Activated T-helper 17 cell treated with anti-CD3 and anti-CD28 coated beads, Interleukin-2, amount 50 U/mL, for 72 hours (primary cell): ENCODE measurements around the gene RXFP2. TPM values are rescaled to one million over a fixed set of nuclear protein-coding genes. Genes with fewer than 3 reads are reported as not detected.

ENCODE experiments used
- ATAC-seq: fragments of 150-1000 bp; cut with Tn5 transposase; replicated peaks from 2 replicates; pipeline ENCODE4 v1.10.0; 2021; ENCODE audit warnings: mild to moderate bottlenecking, moderate library complexity
- H3K27ac Mint-ChIP-seq: one replicate; pipeline ENCODE4 v1.8.0; 2022; ENCODE audit warnings: mixed read lengths
- H3K27me3 Mint-ChIP-seq: one replicate; pipeline ENCODE4 v1.8.0; 2022; ENCODE audit warnings: mixed read lengths
- H3K36me3 Mint-ChIP-seq: one replicate; pipeline ENCODE4 v1.8.0; 2022; ENCODE audit warnings: low read depth, mild to moderate bottlenecking, mixed read lengths
- H3K4me1 Mint-ChIP-seq: one replicate; pipeline ENCODE4 v1.8.0; 2022; ENCODE audit warnings: mixed read lengths
- H3K4me3 Mint-ChIP-seq: one replicate; pipeline ENCODE4 v1.8.0; 2022; ENCODE audit warnings: mild to moderate bottlenecking, mixed read lengths
- H3K9me3 Mint-ChIP-seq: one replicate; pipeline ENCODE4 v1.8.0; 2022; ENCODE audit warnings: mixed read lengths
- total RNA-seq, 2 donors: library from RNA; stranded (reverse); gene quantifications; one replicate each; pipeline ENCODE4 v1.2.3, GENCODE V29; 2022

The RXFP2 gene, protein sequence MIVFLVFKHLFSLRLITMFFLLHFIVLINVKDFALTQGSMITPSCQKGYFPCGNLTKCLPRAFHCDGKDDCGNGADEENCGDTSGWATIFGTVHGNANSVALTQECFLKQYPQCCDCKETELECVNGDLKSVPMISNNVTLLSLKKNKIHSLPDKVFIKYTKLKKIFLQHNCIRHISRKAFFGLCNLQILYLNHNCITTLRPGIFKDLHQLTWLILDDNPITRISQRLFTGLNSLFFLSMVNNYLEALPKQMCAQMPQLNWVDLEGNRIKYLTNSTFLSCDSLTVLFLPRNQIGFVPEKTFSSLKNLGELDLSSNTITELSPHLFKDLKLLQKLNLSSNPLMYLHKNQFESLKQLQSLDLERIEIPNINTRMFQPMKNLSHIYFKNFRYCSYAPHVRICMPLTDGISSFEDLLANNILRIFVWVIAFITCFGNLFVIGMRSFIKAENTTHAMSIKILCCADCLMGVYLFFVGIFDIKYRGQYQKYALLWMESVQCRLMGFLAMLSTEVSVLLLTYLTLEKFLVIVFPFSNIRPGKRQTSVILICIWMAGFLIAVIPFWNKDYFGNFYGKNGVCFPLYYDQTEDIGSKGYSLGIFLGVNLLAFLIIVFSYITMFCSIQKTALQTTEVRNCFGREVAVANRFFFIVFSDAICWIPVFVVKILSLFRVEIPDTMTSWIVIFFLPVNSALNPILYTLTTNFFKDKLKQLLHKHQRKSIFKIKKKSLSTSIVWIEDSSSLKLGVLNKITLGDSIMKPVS
- total RNA-seq: not detected

DNA sequence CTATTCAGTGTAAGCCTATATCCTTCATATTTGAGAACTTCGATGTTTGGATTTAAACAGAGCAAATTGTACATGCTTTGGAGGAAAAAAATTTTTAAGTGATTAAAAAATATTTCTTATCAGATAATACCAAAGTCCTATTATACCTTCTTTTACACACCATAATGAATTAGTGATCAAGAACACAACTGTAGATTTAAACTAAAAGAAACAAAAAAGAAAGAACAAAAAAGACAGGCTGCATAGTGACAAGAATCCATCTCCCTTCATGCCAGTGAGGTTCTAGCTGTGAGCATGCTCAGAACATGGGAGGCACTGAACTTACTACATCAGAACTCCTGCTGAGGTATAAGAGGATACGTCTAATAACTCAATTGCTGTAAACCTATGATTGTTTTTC lies at the start of gene RXFP2:
Gene RXFP2 (plus strand): TSS at position 301 of the 400 bp plus-strand sequence. CDS start 87 bp downstream, at position 388.
- Mint-ChIP-seq H3K4me3 (no peak within 1 kb of the TSS), H3K9me3 (no peaks in the 10 kb centered on the region), H3K4me1 (peaks cover 4% of the 10 kb centered on the region), H3K36me3 (no peaks in the 10 kb centered on the region), H3K27ac (no peak within 1 kb of the TSS), H3K27me3 (peaks cover 8% of the 10 kb centered on the region)
- no peak for ATAC-seq

DNA sequence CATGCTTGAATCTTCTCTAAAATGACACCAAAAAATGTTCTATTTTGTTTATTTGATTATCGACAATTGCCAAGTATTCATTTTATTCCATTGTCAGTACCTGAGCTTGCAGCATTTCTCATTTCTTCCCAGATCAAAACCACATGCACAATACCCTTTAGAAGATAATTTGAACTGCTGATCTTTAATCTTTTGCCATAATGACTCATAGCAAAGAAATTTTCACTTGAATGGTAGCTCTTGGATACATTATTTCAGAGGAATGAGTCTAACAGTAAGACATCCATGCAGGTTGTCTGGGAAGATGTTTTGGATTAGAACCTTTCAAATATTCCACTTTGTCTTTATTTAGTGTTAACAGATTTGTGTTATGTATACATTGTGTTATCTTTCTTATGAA lies 42.0 kb upstream of the RXFP2 start:
- Mint-ChIP-seq H3K4me1 (no peaks in the 10 kb centered on the region), H3K27me3 (peaks cover 11% of the 10 kb centered on the region), H3K36me3 (no peaks in the 10 kb centered on the region), H3K27ac (no peak overlapping the region), H3K9me3 (peaks cover 10% of the 10 kb centered on the region), H3K4me3 (no peak overlapping the region)
- ATAC-seq: no peak

DNA sequence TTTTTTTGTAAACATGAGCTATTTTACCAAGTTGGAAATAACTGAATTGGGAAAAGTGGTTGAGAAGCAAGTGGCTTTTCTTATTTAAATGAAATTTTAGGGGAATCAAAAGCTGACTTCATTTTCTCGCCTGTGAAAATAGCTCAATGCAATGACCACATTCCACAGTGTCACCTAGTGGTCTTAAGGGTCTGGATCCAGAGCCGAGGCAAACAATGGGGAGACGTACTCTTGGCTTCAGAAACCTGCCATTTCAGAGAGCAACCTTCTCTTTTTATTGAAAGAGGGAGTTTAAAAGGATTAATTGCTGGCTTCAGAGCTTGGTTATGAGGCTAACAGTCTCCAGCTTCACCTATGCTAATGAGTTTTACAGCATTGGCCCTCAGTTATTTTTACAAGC lies 39.7 kb upstream of the RXFP2 start:
- H3K27me3 Mint-ChIP-seq: peaks cover 7% of the 10 kb centered on the region
- H3K27ac Mint-ChIP-seq: no peak overlapping the region
- ATAC-seq: no peak
- H3K4me1 Mint-ChIP-seq: no peaks in the 10 kb centered on the region
- H3K4me3 Mint-ChIP-seq: no peak overlapping the region
- H3K36me3 Mint-ChIP-seq: no peaks in the 10 kb centered on the region
- H3K9me3 Mint-ChIP-seq: peaks cover 4% of the 10 kb centered on the region

DNA sequence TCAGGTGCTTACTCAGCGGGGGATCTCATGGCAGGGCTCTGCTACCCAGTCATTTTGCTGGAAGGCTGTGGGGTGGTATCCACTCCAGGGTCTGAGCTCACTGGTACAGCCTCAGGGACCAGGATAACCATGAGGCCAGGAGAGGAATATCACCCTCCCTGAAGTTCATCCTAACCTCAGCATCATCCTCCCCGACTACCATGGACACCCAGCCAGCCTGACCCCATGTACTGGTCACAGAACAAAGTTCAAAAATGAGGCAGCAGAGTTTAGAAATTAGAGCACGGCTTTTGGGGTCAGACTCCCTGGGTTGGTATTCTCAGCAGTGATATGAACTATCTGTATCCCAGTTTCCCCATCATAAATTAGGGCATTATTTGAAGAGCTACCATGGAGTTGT lies 35.5 kb upstream of the RXFP2 start:
- Mint-ChIP-seq H3K36me3 (no peaks in the 10 kb centered on the region), H3K4me3 (no peak overlapping the region), H3K27ac (no peak overlapping the region), H3K27me3 (peaks cover 7% of the 10 kb centered on the region), H3K9me3 (peaks cover 4% of the 10 kb centered on the region), H3K4me1 (no peaks in the 10 kb centered on the region)
- ATAC-seq: no peak

DNA sequence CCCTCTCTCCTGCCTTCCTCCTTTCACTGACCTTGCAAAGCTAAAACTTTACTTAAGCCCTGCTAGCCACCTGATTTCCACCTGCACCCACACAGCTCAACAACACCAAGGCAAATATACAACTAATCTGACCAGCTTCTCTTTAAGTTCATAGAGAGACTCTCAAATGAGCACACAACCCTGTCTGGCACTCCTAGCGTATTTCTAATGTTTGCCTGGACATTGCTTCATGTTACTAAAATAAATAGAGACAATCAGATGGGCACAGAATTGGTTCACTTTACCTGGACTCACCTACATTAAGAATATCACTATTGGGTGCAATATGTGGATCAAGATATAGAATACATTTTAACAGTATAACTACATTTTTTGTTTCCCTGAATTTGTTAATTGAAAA lies 33.2 kb upstream of the RXFP2 start:
- ATAC-seq: no peak
- no peak overlapping the region for H3K4me3 Mint-ChIP-seq
- no peaks in the 10 kb centered on the region for H3K4me1 Mint-ChIP-seq
- no peak overlapping the region for H3K27ac Mint-ChIP-seq
- H3K27me3 Mint-ChIP-seq: peaks cover under 1% of the 10 kb centered on the region
- no peaks in the 10 kb centered on the region for H3K36me3 Mint-ChIP-seq
- H3K9me3 Mint-ChIP-seq: peaks cover under 1% of the 10 kb centered on the region

DNA sequence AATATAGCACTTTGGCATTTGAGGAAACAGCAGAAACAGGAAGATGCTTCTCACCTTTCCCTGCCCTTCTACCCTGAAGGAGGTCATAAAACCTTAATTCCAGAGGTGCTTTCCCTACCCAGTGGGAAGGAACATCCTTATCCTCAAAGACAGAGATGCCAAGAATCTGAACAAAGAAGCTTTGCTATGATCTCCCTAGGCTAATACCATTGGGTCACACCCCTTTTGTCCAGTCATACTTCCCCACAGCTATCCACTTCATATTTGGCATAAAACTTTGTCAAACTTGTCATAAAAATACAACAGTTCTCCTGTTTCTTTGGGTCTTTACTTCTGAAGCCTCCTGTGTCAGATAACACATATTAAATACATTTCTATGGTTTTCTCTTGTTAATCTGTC lies 21.7 kb upstream of the RXFP2 start:
- ATAC-seq: no peak
- Mint-ChIP-seq H3K4me1 (no peaks in the 10 kb centered on the region), H3K9me3 (peaks cover 5% of the 10 kb centered on the region), H3K4me3 (no peak overlapping the region), H3K27ac (no peak overlapping the region), H3K36me3 (no peaks in the 10 kb centered on the region), H3K27me3 (peaks cover 27% of the 10 kb centered on the region)

GRCh38 chr13:31719214-31719613 lies 20.1 kb upstream of the RXFP2 start:
- Mint-ChIP-seq H3K36me3 (no peaks in the 10 kb centered on the region), H3K27ac (no peak overlapping the region), H3K27me3 (peaks cover 24% of the 10 kb centered on the region), H3K9me3 (peaks cover 5% of the 10 kb centered on the region), H3K4me1 (no peaks in the 10 kb centered on the region), H3K4me3 (no peak overlapping the region)
- no peak for ATAC-seq

DNA sequence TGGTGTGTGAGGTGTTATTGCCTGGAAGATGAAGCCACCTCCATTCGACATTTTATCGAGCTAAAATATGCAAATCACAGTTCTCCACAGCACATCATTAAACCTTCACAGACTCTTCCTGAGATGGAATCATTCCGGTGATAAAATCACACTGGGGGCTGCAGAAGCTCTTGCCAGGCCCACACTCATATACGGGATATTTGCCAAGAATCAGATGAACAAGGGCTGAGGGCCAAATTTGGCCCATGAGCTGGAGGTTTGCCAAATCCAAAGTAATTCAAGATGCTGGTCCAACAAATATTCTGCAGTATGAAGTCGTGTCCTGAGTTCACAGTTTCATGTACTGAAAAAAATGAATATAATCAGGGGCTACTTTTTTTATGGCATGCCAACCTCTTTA lies 16.7 kb upstream of the RXFP2 start:
- Mint-ChIP-seq H3K27ac (no peak overlapping the region), H3K4me1 (no peaks in the 10 kb centered on the region), H3K36me3 (no peaks in the 10 kb centered on the region), H3K4me3 (no peak overlapping the region), H3K27me3 (peaks cover 25% of the 10 kb centered on the region), H3K9me3 (peaks cover 5% of the 10 kb centered on the region)
- no peak for ATAC-seq

GRCh38 chr13:31725841-31726240 lies 13.5 kb upstream of the RXFP2 start:
- Mint-ChIP-seq H3K4me1 (no peaks in the 10 kb centered on the region), H3K27ac (no peak overlapping the region), H3K27me3 (peaks cover 22% of the 10 kb centered on the region), H3K4me3 (no peak overlapping the region), H3K36me3 (no peaks in the 10 kb centered on the region), H3K9me3 (peaks cover 5% of the 10 kb centered on the region)
- ATAC-seq: no peak

- H3K27me3 Mint-ChIP-seq: peaks cover 15% of the 10 kb centered on the region
- H3K9me3 Mint-ChIP-seq: no peaks in the 10 kb centered on the region
- no peak overlapping the region for H3K27ac Mint-ChIP-seq
- no peak overlapping the region for H3K4me3 Mint-ChIP-seq
- H3K36me3 Mint-ChIP-seq: no peaks in the 10 kb centered on the region
- no peak for ATAC-seq
- no peaks in the 10 kb centered on the region for H3K4me1 Mint-ChIP-seq
Measured at GRCh38 chr13:31731921-31732320, 7.4 kb upstream of the RXFP2 start.

DNA sequence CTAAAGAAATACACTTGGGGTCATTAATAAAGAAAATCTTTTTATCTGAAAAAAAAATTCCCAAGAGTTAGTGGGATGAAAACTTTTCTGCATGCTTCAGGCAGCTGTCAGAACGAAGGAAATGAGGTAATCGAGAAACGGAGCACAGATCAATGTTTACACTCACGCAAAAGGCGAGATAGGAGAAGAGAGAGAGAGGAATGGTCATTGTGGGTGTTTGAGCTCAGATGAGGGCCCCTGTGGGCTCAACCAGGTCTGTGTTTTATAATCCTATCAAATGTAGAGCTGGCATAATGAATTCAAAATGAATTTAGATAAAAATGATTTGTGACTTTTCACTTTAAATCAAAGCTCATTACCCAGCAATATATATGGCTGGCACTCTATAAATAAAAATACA lies 6.3 kb upstream of the RXFP2 start:
- H3K4me1 Mint-ChIP-seq: no peaks in the 10 kb centered on the region
- no peak overlapping the region for H3K4me3 Mint-ChIP-seq

GRCh38 chr13:31733647-31734046 lies 5.7 kb upstream of the RXFP2 start:
- no peak for ATAC-seq
- H3K27ac Mint-ChIP-seq: no peak overlapping the region
- no peaks in the 10 kb centered on the region for H3K36me3 Mint-ChIP-seq
- no peak overlapping the region for H3K4me3 Mint-ChIP-seq
- peaks cover 10% of the 10 kb centered on the region for H3K27me3 Mint-ChIP-seq
- H3K9me3 Mint-ChIP-seq: no peaks in the 10 kb centered on the region
- no peaks in the 10 kb centered on the region for H3K4me1 Mint-ChIP-seq

More for the DNA sequence above, 6.3 kb upstream of the RXFP2 start:
- H3K27ac Mint-ChIP-seq: no peak overlapping the region
- ATAC-seq: no peak
- H3K27me3 Mint-ChIP-seq: peaks cover 10% of the 10 kb centered on the region
- H3K9me3 Mint-ChIP-seq: no peaks in the 10 kb centered on the region
- no peaks in the 10 kb centered on the region for H3K36me3 Mint-ChIP-seq

- H3K4me3 Mint-ChIP-seq: peak overlapping the region; percentile 40
- H3K9me3 Mint-ChIP-seq: no peaks in the 10 kb centered on the region
- peak; percentile 71 for ATAC-seq
- H3K27me3 Mint-ChIP-seq: peaks cover 8% of the 10 kb centered on the region
- H3K4me1 Mint-ChIP-seq: peaks cover 4% of the 10 kb centered on the region
- no peaks in the 10 kb centered on the region for H3K36me3 Mint-ChIP-seq
- H3K27ac Mint-ChIP-seq: peak overlapping the region; percentile 65
Measured at GRCh38 chr13:31742097-31742734, 2.9 kb downstream of the RXFP2 start.

DNA sequence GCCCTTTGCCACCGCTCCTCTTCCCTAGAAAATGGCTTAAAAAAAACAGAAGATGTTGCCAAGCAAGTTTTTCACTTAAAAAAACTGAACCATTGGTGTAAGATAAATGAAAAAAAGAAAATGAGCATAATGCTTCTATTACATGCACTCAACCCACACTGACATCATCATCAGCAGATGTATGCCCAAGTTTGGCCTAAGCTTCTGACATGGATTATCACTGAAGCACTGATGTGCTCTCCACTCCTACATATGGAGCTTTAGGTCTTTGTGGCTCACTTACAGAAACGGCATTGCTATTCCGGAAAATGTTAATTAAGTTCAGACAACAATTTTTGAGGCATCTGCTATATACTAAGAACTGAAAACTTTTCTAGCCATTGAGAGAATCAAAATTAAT lies 8.0 kb downstream of the RXFP2 start:
- H3K36me3 Mint-ChIP-seq: no peaks in the 10 kb centered on the region
- H3K27ac Mint-ChIP-seq: no peak overlapping the region
- H3K4me1 Mint-ChIP-seq: peaks cover 1% of the 10 kb centered on the region
- no peaks in the 10 kb centered on the region for H3K9me3 Mint-ChIP-seq
- ATAC-seq: no peak
- H3K4me3 Mint-ChIP-seq: no peak overlapping the region
- H3K27me3 Mint-ChIP-seq: peaks cover 19% of the 10 kb centered on the region

DNA sequence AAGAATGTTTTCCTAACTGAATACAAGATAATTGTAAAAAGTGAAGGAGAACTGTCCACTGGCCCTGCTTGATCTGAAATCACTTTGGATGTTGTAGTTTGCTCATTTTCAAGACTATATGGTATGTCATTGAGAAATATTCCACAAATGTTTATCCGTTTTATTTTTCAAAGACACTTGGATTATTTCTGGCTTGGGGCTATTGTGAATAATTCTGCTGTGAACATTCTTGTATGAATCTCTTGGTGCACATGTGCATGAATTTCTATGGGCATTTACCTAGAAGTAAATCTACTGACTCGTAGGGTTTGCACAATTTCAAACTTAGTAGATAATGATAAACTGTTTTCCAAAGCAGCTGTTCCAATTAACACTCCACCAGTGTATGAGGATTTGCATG lies 8.6 kb downstream of the RXFP2 start:
- Mint-ChIP-seq H3K36me3 (no peaks in the 10 kb centered on the region), H3K4me1 (no peaks in the 10 kb centered on the region), H3K9me3 (no peaks in the 10 kb centered on the region), H3K27ac (no peak overlapping the region), H3K27me3 (peaks cover 19% of the 10 kb centered on the region), H3K4me3 (no peak overlapping the region)
- no peak for ATAC-seq
